HG03108 (cell line): ENCODE data around the gene AMBP.

Experiments used
- ATAC-seq: cut with Tn5 transposase; IDR thresholded peaks from one replicate; pipeline ENCODE4 v1.9.1; 2021; ENCODE audit warnings: moderate library complexity; ENCODE audit not compliant: unreplicated experiment

Gene AMBP

DNA sequence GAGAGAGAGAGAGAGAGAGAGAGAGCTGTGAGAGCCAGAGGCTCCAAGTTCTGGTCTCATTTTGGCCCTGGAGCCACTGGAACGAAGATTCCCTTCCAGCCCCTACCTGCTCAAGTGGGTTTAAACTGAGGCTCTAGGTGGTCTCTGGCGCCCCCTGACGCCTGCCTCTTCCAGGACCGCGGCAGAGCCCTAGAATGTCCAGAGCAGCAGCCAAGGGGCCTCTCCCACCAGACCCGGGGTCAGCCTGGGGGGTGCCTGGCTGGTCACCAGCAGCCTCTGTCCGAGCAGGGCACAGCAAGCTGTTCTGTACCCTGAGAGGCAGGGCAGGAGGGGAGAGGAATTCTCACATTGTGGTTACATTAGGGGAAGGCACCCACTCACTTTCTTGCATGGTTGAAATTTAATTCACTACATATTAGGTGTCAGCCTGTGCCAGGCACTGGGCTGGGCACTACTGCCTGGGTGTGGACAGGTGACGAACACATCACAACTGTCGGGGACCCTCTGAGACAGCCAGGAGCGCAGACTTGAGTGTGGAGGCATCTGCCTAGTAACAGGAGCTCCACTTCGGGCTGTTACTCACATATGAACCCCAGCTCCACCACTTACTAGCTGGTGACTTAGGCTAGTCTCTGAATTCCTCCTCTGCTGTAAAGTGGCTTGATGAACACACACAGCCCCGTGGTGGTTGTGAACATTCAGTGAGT, 44.5 kb downstream of the AMBP start:
- ATAC-seq = no peak

DNA sequence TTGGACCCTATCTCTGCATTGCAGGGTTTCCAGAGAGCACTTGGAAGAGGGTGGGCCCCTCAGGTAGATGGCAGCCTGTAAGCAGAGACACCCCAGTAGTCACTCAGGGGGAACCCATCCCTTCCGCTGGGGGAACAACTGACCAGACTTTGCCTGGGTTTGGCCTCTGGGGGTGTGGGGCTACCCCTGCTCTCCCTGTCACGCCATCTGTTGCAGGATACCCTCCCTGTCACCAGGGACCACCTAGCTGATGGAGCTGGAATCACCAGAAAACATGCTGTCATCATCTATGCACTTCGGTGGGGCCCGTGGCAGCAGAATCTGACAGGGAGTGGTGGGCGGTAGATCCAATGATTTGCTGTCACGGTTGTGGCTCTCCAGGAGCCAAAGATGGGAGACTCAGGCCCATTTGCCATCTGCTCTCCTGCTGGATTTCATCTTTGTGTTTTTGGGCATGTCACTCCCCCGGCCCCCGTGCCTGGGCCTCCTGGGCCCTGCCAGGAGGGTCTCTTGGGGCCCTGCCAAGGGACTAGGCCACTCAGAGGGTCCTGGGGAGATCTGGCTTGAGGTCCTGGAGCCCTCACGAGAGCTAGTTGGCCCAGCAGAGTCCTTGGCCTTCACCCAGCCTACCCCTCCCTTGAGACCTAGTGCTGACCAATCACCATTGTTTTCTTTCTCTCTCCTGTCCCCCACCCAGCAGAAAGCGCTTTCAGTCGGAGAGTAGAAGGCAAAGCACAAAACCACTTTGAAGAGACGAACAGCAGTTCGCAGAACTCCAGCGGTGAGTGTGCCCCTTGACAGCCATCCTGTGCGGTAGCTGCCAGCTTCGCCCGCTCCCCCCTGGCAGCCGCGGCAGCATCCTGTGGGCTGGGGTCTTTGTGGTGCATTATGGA, 45.9 kb downstream of the AMBP start:
- no peak for ATAC-seq

DNA sequence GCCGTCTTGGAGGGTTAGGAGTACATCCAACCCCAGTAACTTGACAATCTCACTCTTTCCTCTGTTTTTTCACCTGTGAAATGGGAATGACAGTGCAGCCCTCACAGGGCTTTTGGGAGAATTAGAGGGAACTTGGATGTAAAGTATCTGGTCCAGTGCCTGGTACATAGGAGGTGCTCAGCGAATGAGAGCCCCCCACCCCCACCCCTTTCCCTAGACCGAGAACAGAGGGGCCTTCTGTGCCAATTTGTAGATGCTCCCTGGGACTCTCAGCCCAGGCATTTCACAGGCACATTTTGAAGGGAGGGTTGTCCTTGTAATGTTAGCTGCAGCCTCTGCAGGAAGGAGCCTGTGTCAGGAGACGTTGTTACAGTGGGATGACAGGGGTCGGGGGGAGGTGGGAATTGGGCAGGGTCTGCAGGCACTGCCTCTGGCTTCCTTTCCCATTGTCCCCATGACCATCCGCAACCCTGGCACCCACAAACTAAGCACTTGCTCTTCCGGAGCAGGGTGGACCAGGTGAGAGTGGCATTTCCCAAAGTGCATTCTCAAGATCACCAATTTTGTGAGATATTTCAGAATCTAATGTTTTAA, 47.0 kb downstream of the AMBP start:
- ATAC-seq = no peak

DNA sequence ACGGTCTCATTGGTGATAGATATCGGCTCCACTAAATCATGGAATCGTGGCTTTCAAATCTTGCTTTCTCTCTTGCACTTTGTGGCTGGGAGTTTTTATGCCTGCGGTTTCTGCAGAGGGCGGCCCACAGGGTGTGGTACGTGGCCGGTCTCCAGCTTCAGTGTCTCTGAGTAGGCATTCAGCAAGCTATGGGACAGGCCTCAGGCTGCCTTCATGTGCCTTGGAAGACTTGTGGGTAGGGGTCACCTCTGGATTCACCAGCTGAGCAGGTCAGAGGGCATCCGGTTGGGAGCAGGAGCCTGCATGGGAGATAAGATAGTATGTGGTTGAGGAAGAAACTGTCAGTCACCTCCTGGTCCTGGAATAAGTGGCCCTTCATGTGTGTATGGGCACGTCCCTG, 47.7 kb downstream of the AMBP start:
- ATAC-seq = no peak

DNA sequence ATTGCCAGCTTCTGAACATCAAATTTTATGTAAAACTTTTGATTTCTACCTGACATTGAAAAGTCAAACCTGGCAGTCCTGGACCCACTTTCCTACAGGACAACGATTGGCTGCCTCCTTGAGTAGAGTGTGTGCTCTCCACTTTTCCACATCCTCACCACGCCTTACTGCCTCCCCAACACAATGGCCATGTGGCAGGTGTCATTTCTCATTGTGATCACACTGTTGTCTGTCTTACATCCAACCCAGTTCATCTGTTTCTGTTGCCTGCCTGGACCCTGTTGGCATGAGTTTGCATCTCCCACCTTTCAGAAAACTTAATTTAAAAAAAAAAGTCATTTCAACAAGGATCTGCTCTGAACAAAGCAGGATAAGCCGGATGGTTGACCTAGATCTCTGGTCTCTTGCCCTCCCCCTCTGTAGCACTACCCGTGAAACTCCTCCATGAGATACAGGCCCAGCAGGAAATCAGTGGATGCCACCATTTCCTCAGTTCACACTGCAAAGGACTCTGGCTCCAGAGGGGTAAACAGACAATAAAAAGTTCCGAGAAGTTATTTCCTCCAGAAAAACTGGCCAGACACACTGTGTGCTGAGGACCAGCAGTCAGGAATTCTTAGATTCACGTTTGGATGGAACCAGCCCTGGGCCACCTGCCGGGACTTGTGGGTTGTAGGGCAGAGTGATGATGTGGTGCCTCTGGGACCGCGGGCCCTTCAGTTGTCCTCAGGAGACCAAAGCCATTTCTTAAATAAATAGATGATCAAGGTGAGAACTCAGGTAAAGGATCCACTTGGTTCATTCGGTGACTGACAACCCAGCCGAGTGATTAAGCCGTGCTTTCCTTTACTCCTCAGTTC, 48.6 kb downstream of the AMBP start:
- ATAC-seq = no peak

DNA sequence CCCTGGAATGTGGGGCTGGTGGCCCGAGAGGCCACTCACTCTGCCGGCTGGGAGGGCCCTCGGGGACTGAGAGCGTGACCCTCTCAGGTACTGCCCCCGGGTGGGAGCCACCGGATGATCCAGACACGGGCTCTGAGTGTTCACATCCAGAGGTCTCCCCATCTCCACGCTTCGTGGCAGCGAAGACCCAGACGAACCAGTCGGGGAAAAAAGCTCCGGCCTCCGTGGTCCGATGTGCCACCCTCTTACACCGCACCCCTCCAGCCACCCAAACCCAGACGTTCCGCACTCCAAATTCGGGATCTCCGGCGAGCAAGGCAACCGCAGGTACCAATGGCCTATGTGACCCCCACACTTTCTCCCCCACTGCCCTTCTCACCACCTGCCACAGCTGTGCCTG, 49.5 kb downstream of the AMBP start:
- ATAC-seq = no peak

DNA sequence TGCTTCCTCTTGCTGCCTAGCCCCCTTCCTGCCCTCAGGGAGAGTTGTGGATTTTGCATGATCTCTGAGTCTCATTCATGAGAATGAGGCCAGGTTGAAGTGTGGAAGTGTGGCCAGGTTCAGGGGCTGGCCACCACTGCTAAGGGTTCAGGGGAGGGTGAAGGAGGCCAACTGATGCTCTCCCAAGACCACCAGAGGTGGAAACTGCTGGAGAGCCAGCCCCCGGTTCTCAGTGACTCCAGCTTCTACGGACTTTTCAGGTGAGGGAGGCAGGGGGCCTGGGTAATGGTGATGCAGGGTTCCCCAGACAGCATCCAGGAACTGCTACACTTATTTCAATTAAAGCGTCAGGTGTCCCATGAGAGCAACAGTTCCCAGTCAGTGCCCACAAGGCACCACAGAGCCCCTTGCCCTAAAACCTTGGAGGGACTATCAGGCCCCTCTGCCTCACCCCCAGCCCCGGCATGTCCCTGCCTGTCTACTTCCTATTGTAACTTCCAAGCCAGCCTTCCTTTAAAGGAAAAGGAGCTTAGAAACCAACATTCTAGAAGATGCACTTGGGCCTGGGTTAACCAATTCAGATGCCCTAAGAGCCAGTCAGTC, 50.1 kb downstream of the AMBP start:
- no peak for ATAC-seq

DNA sequence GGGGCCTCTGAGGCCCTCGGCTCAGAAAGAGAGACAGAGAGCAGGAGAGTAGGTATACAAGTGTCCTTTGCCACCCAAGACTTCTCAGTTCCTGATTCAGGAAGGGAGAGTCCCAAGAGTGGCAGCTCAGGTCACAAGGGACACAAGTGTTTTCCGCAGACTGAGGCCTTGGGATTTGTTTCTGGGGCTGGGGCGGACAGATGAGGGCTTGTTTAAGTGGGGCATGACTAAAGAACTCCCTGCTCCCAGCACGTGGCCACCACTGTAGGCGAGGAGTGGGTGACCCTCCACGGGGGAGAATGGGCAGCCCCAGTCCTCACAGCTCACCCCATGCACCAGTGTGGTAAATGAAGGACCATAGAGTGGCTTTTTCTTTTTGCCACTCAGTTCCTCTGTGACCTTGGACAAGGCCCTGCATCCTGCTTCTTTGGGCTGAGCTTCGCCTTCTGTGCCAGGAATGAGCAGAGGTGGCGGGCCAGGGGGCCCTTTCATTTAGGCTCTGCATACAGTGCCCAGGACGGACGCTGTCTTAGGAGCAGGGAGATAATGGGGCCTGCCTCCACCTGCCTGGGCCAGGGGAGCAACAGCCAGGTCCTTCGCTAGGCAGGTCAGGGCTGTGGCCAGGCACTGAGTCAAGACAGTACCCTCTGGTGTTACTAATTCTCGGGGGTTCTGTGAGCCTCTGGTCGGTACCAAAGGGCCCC, 50.8 kb downstream of the AMBP start:
- no peak for ATAC-seq

DNA sequence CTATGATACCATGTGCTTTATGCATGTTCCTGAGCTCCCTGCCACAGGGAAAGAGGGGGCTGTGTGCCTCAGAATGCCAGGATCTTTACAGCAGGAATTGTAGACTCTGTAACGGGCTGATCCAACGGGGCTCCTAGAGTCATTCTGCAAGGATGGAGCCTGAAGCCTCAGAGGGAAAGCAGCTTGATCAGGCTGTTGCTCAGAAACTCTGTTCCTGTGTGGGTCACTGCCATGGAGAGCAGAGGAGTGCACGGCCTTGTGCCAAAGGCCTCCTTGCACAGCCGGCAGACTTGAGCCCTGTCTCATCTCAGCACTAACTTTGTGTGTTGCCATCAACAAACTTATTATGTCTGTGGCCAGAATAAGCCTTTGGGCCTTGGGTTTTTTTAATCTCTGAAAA, 51.8 kb downstream of the AMBP start:
- ATAC-seq = no peak

DNA sequence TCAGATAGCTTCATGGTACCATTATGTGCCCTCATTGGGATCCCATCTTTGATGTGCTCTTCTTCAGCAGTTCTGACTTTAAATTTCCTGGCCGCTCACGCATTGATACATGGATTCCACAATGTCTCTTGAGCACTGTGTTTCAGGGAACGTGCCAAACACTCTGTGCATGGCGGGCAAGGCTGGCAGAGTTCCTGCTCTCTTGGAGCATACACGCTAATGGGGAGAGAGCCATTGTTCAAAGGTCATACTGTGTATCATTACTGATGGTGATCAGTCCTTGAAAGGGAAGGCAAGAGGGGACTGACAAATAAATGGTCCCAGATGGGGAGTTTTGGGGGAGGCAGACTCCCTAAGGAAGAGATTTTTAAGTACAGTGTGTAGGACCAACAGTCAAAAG, 52.3 kb downstream of the AMBP start:
- ATAC-seq = no peak

DNA sequence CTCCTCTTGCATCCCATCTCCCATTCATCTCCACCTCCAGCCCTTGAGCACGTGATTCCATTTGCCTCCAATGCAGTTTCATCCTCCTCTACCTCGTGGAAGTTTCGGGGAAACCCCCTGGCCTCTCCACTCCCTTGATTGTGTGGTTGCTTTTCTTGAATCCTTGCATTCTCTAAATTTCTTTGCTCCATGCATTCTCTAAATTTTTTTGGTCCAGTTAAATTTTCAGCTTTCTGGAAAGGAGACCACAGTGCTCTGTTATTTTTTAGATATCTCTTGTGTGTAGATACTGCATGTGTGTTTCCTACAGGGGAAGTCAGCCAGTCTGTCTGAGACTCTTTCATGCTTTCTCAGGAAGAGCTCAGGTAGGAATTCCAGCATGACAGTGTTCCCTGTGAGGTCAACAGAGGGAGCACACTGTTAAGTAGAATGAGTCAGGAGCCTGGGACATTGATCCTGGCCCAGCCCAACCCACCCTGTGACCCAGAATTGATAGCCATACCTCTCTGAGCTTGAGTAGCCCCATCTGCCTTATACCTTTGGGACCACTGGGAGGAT, 52.8 kb downstream of the AMBP start:
- ATAC-seq = no peak

DNA sequence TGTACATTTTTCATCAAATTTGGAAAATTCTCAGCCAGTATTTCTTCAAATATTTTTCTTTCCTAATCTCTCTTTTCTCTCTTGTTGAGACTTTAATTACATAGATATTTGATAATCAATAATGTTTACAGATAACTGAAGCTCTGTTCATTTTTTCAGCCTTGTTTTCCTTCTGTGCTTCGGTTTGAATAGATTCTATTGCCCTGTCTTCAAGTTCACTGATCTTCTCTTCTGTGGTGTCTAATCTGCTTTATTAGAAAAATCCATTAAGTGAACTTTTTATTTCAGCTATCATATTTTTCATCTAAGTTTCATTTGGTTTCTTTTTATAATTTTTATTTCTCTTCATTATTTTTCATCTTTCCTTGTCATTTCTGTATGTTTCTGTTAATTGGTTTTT, 54.1 kb downstream of the AMBP start:
- no peak for ATAC-seq

DNA sequence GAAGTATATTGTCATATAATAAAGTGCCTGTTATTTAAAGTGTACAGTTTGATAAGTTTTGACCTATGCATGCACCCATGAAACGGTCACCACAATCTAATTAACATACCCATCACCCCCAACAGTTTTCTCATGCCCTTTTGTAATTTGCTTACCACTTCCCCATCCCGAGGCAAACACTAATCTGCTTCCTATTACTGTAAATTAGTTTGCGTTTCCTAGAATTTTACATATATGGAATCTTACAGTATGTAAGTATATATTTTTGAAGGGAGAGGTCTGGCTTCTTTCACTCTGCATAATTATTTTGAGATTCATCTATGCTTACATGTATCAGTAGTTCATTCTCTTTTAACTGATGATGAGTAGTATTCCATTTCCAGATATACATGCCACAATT, 56.5 kb downstream of the AMBP start:
- ATAC-seq = no peak

DNA sequence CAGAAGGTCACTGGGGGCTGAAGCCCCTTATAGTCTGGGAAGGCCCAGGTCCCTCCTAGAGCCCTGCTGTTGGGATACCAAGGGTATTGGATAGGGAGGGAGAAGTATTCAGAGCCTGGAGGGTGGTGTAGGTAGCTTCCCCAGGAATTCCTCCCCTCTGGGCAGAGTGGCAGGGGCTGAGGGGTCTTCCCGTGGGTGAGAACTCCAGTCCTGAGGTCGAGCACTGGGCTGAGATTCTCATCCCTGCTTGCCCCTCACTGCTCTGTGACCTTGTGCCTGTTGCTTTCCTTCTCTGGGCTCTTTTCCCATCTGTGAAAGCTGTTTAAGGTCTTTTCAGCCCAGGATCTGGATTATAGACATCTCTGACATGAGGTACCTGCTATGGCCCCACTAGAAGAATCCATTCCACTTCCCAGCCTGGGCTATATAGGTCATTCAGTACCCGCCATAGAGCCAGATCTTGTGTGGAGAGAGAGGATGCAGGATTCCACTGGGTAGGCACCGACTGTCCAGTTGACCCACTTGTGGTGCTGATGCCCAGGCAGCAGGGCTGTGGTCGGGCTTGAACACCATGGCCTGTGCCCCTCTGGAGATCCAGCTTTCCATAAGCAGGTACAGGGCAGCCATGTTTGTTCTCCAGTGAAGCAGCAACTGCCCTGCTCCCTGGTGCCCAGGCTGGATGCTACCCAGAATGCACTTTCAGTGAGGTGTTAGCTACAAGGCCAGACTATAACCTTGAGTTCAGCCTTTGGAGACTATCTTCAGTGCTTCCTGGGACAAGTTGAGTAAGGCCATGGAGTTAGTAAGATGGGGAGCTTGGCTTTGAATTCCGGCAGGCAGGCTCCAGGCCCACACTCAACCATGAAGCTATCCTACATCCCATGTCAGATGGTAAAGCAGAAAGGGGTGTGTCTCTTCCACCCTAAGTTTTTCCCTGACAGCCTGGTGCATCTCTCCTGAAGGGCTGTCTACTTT, 60.1 kb downstream of the AMBP start:
- ATAC-seq = no peak

DNA sequence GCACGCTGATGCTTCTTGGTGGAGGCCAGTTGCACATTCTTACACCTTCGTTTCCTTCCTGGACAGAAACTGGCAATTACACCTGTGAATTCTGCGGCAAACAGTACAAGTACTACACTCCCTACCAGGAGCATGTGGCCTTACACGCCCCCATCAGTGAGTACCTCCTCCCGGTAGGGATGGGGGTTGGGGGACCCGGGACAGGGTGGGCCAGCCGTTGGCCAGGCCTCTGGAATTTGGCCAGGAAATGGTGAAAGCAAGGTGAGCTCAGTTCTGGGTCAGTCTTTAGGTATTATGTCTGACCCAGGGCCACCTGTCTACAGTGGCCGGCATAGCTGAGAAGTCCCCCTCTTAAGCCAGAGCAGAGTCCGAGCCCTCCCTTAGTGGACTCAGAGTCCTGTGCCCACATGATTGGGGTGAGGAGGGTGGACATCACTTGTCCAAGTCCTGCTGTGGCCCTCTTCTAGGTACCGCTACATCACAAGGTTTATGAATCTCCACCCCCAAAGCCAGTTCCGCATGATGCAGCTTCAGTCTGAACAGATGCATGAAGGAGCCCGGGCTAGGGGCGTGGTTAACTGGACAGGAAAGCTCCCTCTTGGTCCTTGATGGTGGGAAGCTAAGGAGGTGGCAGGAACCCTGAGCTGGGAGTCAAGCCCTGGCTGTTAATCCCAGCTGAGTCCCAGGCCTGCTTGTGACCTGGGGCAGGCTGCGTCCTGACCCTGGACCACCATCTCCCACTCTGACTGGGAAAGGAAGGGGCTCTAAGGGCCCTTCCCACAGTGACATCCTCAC, 61.3 kb downstream of the AMBP start:
- ATAC-seq = no peak

DNA sequence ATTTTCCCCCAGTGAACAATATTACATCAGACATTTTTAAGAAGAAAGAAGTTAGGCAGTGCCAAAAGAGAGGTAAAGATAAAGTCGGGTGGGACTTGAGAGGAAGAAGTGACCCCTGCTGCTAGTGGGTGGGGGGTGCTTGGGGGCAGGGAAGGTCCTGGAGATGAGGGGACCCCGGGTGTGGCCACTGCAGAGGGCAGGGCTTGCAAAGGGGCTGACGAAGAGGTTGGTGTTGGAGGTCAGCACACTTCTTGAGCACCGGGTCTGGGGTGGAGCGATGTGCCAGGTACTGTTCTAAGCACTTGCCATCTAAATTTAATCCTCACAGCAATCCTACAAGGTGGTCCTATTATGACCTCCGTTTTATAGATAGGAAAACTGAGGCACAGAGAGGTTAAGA, 62.0 kb downstream of the AMBP start:
- ATAC-seq = no peak

DNA sequence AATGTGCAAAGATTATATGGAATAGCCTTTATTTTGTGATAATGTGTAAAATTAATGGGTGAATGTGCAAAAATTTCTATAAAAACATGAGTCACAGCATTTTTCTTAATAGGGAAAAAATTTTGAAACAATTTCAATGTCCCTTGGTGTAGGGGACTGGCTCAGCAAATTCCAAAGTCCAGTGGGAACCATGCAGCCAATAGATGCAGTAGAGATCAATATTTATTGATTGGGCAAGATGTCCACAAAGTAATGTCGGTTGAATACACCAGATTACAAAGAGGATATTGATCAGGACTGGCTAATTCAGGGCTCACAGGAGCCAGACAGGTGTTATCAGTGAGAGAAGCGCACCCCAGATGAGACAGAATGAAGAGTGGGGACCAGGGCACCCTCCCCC, 62.5 kb downstream of the AMBP start:
- ATAC-seq = no peak

DNA sequence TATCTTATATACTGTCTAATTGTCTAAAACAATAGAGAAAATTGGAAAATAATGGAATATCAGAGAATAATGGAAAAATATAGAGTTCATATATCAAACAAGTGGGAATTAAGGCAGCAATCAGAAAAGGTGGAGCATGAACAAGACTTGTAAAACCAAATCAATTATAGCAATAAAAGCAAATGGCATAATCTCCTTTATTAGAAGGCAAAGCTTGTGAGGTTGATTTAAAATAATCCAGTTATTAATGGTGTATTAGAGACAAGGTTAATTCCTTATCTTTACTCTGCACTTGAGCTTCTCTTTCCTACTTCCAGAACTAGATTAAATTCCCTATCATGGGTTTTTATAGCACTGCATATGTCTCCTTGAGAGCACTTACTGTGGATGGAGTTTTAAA, 64.1 kb downstream of the AMBP start:
- no peak for ATAC-seq
